HG02884 (cell line): ENCODE measurements around the gene ROR2.
"Not testable (repeated sequence)": the region's sequence is repeated elsewhere in the genome, so short reads cannot be mapped to it uniquely, and the experiment has no call there.

Experiments
- ATAC-seq: cut with Tn5 transposase; IDR thresholded peaks from one replicate; pipeline ENCODE4 v1.9.1; 2021; ENCODE audit warnings: mild to moderate bottlenecking, moderate library complexity; ENCODE audit not compliant: unreplicated experiment

ROR2 gene

GRCh38 chr9:91658513-91659105, 291.4 kb downstream of the ROR2 start:
- ATAC-seq = no peak

- ATAC-seq = no peak
These were observed 292.5 kb downstream of the ROR2 start for GRCh38 chr9:91657501-91657900.

- no peak for ATAC-seq
These were observed 294.4 kb downstream of the ROR2 start for GRCh38 chr9:91655658-91656057.

GRCh38 chr9:91655215-91655614, 294.8 kb downstream of the ROR2 start:
- no peak for ATAC-seq

GRCh38 chr9:91654527-91654926, 295.5 kb downstream of the ROR2 start:
- no peak for ATAC-seq

GRCh38 chr9:91647371-91647770, 302.7 kb downstream of the ROR2 start:
- no peak for ATAC-seq

GRCh38 chr9:91646702-91647101, 303.3 kb downstream of the ROR2 start:
- no peak for ATAC-seq

- no peak for ATAC-seq
These were observed 305.6 kb downstream of the ROR2 start for GRCh38 chr9:91644433-91644832.

GRCh38 chr9:91643481-91644077, 306.4 kb downstream of the ROR2 start:
- no peak for ATAC-seq

- ATAC-seq = no peak
These were observed 307.3 kb downstream of the ROR2 start for GRCh38 chr9:91642771-91643170.

GRCh38 chr9:91640428-91640827, 309.6 kb downstream of the ROR2 start:
- ATAC-seq = no peak

- ATAC-seq = no peak
These were observed 311.0 kb downstream of the ROR2 start for GRCh38 chr9:91639054-91639453.

- not testable (repeated sequence) for ATAC-seq
These were observed 315.2 kb downstream of the ROR2 start for GRCh38 chr9:91634832-91635231.

- no peak for ATAC-seq
These were observed 320.3 kb downstream of the ROR2 start for GRCh38 chr9:91629718-91630117.

GRCh38 chr9:91628892-91629291, 321.1 kb downstream of the ROR2 start:
- no peak for ATAC-seq

GRCh38 chr9:91625331-91625730, 324.7 kb downstream of the ROR2 start:
- ATAC-seq = no peak

GRCh38 chr9:91623004-91623403, 327.0 kb downstream of the ROR2 start:
- no peak for ATAC-seq

GRCh38 chr9:91622121-91622520, 327.9 kb downstream of the ROR2 start:
- ATAC-seq = not testable (repeated sequence)

GRCh38 chr9:91614044-91614443, 336.0 kb downstream of the ROR2 start:
- not testable (repeated sequence) for ATAC-seq

- ATAC-seq = no peak
These were observed 338.4 kb downstream of the ROR2 start for GRCh38 chr9:91611582-91611981.

- no peak for ATAC-seq
These were observed 343.6 kb downstream of the ROR2 start for GRCh38 chr9:91606255-91606995.

GRCh38 chr9:91604451-91605179, 345.4 kb downstream of the ROR2 start:
- no peak for ATAC-seq
